Measurements from ENCODE around the gene GDAP2.
A peak's percentile ranks its signal among the peaks of the same experiment; 100 is the strongest.

GDAP2 gene

DNA sequence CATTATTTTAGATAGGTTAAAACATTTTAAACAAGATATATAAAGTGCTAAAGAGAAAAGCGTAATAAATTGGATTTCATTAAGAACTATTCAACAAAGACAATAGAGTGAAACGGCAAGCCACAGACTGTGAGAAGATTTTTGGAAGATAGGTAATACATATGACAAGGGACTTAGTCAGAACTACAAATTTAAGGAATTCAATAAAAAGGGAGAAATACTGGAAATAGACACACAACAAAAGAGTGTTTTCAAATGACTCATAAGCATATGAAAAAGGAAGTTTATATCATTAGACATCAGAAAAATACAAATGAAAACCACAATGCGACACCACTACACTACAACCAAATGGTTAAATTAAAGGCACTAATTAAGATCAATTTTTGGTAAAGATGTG is 90.5 kb downstream of the GDAP2 start:
- DNase-seq: no peak

DNA sequence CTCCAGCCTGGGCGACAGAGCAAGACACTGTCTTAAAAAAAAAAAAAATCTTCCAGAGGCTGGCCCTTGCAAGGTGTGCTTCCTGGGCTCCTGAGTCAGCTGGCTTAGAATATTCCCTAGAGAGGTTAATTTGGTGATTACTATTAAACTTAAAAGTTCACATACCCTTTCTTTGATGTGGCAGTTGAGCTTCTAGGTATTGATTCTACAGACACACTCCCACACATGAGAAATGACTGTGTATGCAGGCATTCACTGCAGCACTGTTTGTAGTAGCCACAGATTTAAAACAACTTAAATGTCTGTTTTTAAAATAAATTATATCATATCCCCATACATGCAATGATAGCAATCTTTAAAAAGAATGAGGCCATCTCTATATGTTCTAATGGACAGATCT is 93.4 kb downstream of the GDAP2 start:
- no peak for DNase-seq

DNA sequence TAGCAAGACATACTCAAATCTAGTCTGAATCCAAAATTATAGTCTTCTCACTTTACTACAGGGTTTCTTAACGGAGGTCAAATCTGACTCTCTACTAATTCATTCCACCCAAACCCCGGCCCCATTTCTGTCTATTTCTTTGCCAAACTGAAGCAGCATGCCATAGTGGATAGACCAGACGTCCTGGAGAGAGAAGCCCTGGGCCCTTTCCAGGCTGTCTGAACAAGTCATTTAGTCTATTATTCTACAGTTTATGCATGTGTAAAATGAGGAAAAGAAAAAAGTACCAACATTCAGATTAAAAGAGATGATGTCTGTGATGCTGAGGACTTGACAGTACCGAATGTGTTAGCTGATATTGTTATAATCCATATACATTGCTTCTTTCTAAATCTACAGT is 95.0 kb downstream of the GDAP2 start:
- DNase-seq: no peak

DNA sequence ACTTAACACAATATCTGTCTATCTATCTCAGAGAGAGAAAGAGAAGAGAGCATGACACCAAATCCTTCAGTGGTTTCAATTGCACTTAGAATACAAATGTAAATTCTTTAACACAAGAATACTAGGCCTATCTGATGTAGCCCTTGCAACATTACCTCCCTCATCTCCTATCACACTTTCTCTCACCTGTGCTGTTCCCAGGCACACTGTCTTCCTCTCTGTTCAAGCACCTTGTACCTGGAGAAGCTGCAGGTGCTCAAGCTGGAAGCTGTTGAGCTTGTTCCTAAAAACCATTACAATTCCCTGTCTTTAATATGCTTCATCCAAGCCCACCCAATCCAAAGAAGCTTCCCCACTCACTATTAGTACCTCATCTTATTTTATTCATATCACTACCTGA is 97.0 kb downstream of the GDAP2 start:
- no peak for DNase-seq

DNA sequence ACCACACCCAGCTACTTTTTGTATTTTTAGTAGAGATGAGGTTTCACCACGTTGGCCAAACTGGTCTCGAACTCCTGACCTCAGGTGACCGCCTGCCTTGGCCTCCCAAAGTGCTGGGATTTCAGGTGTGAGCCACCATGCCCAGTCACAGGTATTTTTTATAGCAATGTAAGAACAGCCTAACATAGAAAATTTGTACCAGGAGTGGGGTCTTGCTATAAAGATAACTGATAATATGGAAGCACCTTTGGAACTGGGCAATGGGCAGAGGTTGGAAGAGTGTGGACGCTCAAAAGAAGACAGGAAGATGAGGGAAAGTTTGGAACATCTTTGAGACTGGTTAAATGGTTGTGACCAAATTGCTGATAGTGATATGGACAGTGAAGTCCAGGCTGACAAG is 99.2 kb downstream of the GDAP2 start:
- DNase-seq: no peak

DNA sequence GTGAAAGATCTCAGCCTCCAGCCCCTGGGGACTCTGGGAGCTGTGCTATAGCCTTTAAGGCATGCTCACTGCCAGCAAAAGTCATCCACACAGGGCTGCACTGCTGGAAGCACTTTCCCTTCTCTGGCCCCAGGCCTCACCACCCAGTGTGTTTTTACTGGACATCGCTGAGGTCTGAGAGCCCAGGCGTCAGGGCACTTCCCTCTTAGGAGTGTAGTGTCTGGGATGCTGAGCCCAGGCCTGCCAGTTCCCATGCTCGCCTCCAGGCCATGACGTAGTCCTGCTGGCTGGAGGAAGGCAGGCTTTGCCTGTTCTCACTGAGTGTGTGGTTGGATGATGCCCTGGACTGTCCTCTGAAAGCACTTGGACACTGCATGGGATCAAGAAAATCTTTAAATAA is 101.2 kb downstream of the GDAP2 start:
- DNase-seq: no peak

DNA sequence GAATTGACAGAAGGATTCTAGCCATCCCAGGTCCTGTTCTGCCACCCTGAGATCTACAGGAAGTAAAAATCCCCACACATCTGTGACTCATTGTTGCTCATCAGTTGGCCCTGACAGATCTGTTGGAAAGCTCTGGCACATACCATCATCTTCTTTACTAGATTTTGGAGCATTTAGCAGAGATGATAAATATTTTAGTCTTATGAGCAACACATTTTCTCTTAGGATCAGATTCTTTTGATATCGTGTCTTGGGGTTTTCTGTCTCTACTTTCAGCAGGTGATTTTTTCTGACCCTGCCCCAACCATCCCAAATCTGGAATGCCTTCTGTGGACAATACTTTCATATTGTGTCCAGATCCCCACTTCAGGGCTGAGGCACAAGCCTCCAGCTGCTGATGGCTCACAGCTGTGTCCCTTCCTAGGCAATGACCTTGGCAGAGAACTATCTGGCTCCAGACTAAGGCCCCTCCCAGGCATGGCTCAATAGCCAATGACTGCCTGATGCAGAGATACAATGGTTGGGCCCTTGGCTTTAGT is 102.8 kb downstream of the GDAP2 start:
- no peak for DNase-seq

DNA sequence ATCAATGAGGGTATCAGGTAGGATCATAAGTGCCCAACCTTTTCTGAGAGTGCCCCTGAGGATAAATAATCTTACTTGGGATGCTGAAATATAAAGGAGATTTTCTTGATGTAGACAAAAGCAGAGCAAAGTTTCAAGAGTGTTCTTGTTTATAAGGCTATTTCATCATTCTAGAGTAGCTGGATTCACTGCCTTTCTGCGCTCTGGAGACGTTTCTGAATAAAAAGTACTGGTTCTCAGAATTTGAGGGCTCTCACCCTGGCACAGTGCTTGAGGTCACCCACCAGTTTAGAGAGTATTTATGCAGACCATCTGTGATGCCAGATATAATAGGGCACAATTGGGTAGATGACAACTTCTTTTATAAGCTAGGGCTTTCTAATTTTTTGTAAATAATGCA is 103.3 kb downstream of the GDAP2 start:
- no peak for DNase-seq

DNA sequence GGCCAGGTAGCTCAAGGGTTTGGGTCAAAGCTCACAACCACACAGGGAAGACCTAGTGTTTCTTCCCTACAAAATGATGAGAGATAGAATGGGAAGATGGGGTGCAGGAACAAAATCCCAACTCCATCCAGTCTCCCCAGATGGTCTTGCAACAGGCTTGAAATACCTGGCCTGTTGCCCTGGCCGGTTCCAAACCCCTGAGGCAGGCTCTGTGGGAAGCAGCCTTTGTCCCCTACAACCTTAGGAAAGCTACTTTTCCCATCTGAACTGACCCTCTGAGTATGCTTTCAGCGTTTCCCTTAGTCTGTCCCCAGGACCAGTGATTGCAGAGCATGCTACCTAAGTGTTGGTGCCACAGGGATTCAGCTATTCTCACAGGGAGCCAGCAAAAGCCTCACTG is 104.0 kb downstream of the GDAP2 start:
- no peak for DNase-seq

DNA sequence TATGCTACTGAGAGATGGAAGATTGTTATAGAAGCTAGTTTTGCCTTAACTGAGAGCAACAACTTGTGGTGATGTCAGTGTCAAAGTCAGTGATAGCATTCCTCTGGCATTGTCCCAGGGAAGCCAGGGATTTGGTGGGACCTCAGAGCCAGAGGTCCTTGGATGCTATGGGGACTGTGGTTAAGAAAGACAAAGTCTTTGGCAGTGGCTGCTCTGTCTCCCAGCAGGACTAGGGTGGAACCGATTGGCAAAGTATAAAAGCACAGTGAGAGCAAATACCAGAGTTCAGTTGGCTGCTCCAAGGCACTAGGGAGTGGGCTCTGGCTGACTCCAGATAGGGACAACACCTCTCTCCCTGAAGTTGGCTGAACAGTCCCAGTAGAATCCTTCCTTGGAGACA is 104.8 kb downstream of the GDAP2 start:
- DNase-seq: no peak

DNA sequence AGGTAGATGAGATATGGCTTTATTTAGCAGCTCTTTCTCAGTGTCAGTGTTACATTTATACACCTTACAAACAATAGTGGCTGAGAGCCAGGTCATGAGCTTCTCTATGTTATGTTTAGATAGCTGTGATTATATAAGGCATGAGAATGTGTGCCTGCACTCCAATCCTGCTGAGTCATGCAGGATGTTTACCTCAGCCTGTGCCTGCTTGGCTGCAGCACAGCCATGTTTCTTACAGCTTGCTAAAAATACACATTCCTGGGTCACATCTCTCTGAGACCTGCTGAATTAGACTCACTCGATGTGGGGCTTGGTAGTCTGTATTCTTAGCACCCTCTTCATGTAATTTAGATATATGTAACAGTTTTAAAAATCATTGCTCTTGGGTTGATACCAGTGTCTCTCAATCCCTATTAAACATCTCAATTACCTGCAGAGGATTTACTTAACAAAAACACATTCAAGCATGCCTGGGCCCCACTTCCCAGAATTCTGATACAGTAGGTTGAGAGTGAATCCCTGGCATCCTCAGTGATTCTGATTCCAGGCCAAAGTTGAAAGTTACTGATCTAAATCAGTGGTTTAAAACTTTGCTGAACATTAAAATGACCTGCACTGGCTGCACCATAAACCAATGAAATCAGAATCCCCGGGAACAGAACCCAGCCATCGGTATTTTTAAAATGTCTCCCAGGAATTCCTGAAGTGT is 107.5 kb downstream of the GDAP2 start:
- peak; percentile 23 for DNase-seq

DNA sequence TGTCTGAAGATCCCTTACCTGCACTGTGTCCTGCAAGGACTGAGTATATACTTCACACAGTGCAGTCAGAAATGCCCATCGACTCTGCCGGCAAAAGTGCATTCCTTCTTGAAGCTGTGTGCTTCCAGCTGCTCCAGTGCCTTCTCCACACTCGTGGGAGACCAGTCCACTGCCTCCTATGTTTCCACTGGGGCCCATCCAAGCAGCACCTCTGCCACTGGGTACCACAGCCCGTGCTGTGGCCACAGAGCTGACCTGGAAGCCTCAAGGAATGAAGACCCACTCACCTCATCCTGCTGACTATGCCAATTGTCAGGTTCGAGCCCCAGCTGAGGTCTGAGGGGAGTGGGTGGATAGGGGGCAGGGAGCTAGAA is 108.1 kb downstream of the GDAP2 start:
- no peak for DNase-seq

DNA sequence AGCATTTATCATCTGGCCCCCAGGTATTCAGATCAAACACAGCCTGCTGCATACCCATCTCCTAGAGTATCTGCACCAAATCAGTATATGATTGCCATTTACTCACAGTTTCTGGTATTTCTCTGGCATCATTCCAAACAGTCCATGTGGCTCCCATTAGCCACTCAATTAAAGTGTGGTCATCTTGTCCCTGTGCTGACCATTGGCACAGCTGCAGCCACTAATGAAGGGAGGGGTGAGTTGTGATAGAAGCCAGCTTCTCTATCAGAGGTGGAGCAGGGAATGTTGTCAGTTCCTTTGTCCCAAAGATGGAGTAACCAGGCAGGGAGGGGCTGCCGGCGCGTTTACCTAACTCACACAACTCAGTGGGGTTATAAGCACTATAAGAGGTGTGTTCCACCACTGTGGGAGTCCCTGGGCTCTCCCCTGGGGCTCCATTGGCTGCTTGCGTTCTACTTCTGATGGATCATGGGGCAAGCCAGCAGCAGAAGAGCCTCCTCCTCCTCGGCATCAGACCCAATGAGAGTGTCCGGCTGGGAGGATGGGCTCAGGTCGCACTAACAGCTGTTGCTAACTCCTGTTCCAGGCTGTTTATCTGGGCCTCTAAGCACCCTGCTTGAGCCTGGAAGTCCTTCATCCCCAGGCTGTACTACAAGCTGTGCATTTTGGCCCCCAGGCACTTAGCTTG is 108.6 kb downstream of the GDAP2 start:
- no peak for DNase-seq

DNA sequence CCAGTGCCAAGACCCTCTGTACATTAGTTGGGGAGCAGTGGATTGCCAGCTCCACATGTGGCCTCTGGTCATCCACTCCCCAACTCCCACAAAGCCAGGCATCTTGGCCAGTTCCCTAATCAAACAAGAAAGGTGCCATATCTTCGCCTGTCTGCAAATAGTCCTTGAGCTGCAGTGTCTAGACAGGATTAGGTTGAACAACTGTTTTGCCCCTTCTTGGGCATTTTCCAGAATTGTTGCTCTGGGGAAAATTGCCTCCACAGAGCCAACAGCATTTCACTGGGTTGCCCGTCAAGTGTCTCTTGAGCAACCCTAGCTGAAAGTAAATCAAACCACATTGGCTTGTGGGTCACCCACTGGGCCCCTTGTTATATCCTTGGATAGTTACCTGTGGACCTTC is 109.3 kb downstream of the GDAP2 start:
- no peak for DNase-seq

DNA sequence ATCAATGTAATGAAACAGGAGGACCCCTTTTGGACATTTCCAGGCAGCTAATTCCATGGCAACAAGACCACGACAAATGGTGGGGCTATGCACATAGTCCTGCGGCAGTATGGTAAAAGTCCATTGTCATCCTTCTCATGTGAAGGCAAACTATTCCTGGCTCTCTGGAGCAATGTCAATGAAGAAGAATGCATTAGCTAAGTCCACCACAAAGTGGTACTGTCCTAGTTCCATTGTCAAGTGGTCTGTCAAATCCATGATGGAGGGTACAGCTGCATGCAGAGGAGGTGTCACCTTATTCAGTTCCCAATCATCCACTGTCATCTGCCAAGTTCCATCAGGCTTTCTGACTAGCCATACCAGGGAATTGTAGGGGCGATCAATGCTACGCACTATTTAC is 110.1 kb downstream of the GDAP2 start:
- no peak for DNase-seq

DNA sequence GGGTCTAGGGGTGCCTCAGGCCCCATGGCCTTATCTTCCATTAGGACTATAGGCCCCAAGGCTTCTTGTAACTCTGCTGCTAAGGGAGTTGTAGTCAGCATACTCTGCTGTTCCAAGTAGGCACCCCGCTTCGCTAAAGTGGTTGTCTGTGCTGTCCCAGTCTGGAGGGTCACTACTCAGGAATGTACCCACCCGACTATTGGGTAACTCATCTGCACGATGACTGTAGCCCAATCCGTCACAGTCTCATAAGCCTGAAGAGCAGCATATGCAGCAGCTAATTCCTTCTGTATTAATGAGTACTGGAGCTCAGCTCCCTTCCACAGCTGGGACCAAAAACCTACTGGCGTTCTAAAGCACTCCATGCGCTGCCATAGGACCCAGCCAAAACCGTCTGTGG is 111.0 kb downstream of the GDAP2 start:
- DNase-seq: no peak

DNA sequence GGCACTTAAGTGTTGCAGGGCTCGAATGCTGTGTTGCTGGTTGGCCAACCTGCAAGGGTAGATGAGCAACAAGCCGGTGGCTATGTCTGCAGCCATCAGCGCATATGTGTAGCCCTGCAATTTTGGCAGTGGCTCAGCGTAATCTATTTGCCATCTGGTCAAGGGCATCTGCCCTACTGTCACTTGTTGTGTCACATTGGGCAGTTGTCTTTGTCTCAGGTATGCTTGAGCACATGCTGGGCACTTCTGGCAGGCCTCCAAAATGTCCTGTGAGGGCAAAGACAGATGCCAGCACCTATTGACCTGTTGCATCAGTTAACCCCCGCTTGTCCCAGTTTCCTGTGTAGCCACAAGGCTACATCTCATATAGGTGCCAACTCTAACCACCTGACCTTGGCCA is 111.8 kb downstream of the GDAP2 start:
- no peak for DNase-seq

DNA sequence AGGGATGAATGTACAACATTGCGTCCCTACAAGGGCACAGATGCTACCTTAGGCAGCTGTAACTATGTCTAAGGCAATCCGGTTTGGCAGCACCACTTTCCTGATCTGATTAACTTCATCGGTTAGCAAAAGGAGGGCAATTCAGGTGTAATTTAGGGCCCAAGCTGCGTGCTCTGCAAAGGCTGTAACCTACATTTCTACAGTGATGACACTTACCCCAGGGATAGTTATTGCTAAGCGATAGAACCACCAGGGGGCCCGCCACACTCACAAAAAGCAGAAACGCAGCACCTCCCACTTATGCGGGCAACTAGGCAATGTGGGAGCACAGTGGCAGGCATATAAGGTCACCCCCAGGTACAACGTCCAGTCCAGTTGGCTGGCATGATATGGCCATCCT is 113.5 kb downstream of the GDAP2 start:
- no peak for DNase-seq

DNA sequence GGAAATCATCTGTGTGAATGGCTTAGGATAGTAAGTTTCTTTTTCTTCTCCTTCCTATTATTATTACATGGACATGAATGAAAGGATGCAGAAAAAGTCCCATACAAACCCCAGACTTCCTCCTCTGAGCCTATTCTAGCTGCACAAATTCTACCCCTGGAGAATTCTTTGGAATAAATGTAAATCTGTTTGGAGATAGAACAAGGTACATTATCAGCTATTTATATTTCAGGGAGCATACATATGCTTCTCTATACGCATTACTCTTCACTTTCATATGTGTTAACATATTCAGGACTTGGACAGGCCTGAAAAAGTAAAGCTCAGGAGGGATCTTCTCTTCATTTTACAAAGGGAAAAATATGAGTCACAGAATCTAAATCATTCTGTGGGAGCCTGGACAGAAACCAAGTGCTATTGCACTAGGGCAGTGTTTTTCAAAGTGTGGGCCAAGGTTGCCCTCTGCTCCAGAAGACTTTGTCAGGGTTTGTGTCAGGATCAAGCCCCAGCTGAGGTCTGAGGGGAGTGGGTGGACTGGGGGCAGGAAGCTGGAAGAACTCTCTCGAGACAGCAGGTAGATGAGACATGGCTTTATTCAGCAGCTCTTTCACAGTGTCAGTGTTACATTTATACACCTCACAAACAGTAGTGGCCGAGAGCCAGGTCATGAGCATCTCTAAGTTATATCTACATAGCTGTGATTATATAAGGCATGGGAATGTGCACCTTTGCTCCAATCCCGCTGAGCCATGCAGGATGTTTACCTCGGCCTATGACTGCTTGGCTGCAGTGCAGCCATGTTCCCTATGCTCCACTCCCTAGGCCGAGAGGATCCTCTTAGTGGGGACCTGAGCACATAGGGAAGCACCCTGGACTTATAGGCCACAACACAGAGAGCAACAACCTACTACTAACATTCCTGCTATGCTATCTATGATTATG is 114.3 kb downstream of the GDAP2 start:
- DNase-seq: no peak

Measured in NCI-H345 (cell line).